ENCODE measurements around the gene CDCA3. TPM values are rescaled to one million over a fixed set of nuclear protein-coding genes. Genes with fewer than 3 reads are reported as not detected.

Gene CDCA3
- total and polyA plus RNA-seq, 2 of the 13 experiments (the other 11 are each of a cell fraction or from before 2014, with no cell fraction given), result 32.7 to 56.5 TPM

DNA sequence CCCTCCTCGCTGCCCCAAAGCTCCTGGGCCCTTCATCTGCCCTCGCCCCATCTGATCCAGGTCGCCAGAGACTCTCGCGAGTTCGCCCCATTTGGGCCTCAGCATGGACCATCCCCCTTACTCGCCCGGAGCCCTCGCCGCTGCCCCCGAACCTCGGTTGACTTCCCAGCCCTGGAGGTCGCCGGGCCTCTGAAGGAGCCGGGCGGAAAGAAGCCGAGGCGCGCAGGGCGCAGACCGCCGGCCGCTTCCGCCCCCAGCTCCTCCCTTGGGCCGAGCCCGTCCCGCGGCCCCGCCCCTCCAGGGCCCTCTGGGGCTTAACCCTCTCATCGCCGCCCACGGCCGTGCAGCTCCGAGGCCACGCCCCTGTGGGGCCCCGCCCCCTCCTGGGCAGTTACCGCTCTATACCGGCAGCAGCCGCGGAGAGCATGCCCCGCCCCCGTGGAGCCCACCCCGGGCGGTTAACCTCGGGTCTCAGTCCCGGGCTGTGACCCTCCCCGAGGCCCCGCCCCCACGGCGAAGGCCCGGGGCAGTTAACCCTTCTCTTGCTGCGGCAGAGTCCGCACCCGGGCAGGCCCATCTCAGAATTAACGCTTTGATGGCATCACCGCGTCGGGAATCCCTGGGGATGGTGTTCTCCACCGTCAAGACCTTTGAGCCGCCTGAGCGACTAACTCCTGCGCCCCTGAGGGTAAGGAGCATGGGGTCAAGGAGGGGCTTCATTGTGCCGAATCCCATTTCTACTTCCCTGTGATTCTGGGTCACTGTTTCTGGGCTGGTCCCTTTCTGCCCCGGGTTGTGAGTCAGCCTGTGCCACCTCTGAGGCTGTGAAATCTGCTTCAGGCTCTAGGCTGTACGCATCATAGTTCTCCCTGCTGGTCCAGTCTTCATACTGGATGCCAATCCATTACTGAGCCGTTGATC lies 22.3 kb upstream of the CDCA3 start, which contains the start of gene SPSB2 (continued):
- TF ChIP-seq, protein P1, sequence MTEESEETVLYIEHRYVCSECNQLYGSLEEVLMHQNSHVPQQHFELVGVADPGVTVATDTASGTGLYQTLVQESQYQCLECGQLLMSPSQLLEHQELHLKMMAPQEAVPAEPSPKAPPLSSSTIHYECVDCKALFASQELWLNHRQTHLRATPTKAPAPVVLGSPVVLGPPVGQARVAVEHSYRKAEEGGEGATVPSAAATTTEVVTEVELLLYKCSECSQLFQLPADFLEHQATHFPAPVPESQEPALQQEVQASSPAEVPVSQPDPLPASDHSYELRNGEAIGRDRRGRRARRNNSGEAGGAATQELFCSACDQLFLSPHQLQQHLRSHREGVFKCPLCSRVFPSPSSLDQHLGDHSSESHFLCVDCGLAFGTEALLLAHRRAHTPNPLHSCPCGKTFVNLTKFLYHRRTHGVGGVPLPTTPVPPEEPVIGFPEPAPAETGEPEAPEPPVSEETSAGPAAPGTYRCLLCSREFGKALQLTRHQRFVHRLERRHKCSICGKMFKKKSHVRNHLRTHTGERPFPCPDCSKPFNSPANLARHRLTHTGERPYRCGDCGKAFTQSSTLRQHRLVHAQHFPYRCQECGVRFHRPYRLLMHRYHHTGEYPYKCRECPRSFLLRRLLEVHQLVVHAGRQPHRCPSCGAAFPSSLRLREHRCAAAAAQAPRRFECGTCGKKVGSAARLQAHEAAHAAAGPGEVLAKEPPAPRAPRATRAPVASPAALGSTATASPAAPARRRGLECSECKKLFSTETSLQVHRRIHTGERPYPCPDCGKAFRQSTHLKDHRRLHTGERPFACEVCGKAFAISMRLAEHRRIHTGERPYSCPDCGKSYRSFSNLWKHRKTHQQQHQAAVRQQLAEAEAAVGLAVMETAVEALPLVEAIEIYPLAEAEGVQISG (CRISPR knock-in tag; IDR thresholded peaks at IDR 0.05), result peak; percentile 73; the same call in 1 of the 2 replicates
- 0 out of 2 replicates have a peak, but pooled peaks have one; percentile 54 for TF ChIP-seq KLF9 (CRISPR knock-in tag; IDR thresholded peaks at IDR 0.05; ENCODE audit: low read depth)
- peak; percentile 24; the same call in 1 of the 2 replicates for TF ChIP-seq ZNF792 (CRISPR knock-in tag; IDR thresholded peaks at IDR 0.05)
- TF ChIP-seq XRCC5 (optimal IDR thresholded peaks at IDR 0.05; ENCODE audit: low read length), result peak; percentile 64
- TF ChIP-seq MXI1 (IDR thresholded peaks at IDR 0.05; ENCODE audit: borderline replicate concordance, low read depth, low read length), result peak; percentile 86; the same call in 1 of the 3 replicates
- no peak; the same call in 1 of the 2 replicates for TF ChIP-seq ZNF891 (CRISPR knock-in tag; IDR thresholded peaks at IDR 0.05)
- TF ChIP-seq, protein P2, sequence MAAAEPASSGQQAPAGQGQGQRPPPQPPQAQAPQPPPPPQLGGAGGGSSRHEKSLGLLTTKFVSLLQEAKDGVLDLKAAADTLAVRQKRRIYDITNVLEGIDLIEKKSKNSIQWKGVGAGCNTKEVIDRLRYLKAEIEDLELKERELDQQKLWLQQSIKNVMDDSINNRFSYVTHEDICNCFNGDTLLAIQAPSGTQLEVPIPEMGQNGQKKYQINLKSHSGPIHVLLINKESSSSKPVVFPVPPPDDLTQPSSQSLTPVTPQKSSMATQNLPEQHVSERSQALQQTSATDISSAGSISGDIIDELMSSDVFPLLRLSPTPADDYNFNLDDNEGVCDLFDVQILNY (CRISPR knock-in tag; conservative IDR thresholded peaks at IDR 0.05), result no peak; the same call in 1 of the 2 replicates
- TF ChIP-seq, protein P3, sequence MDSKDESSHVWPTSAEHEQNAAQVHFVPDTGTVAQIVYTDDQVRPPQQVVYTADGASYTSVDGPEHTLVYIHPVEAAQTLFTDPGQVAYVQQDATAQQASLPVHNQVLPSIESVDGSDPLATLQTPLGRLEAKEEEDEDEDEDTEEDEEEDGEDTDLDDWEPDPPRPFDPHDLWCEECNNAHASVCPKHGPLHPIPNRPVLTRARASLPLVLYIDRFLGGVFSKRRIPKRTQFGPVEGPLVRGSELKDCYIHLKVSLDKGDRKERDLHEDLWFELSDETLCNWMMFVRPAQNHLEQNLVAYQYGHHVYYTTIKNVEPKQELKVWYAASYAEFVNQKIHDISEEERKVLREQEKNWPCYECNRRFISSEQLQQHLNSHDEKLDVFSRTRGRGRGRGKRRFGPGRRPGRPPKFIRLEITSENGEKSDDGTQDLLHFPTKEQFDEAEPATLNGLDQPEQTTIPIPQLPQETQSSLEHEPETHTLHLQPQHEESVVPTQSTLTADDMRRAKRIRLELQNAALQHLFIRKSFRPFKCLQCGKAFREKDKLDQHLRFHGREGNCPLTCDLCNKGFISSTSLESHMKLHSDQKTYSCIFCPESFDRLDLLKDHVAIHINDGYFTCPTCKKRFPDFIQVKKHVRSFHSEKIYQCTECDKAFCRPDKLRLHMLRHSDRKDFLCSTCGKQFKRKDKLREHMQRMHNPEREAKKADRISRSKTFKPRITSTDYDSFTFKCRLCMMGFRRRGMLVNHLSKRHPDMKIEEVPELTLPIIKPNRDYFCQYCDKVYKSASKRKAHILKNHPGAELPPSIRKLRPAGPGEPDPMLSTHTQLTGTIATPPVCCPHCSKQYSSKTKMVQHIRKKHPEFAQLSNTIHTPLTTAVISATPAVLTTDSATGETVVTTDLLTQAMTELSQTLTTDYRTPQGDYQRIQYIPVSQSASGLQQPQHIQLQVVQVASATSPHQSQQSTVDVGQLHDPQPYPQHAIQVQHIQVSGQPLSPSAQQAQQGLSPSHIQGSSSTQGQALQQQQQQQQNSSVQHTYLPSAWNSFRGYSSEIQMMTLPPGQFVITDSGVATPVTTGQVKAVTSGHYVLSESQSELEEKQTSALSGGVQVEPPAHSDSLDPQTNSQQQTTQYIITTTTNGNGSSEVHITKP (CRISPR knock-in tag; IDR thresholded peaks at IDR 0.05; ENCODE audit: low read depth), result peak; percentile 78; the same call in 1 of the 2 replicates
- peak; percentile 80 for TF ChIP-seq SP5 (CRISPR knock-in tag; IDR thresholded peaks at IDR 0.05; ENCODE audit: borderline replicate concordance, low read depth)
- TF ChIP-seq, protein P4, sequence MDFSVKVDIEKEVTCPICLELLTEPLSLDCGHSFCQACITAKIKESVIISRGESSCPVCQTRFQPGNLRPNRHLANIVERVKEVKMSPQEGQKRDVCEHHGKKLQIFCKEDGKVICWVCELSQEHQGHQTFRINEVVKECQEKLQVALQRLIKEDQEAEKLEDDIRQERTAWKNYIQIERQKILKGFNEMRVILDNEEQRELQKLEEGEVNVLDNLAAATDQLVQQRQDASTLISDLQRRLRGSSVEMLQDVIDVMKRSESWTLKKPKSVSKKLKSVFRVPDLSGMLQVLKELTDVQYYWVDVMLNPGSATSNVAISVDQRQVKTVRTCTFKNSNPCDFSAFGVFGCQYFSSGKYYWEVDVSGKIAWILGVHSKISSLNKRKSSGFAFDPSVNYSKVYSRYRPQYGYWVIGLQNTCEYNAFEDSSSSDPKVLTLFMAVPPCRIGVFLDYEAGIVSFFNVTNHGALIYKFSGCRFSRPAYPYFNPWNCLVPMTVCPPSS (IDR thresholded peaks at IDR 0.05), result no peak
- peak; percentile 26; the same call in 1 of the 2 replicates for TF ChIP-seq ZNF788 (CRISPR knock-in tag; IDR thresholded peaks at IDR 0.05; ENCODE audit: borderline replicate concordance)
- 0 out of 2 replicates have a peak, but pooled peaks have one; percentile 5 for TF ChIP-seq ZFP41 (CRISPR knock-in tag; IDR thresholded peaks at IDR 0.05; ENCODE audit: borderline replicate concordance)
- TF ChIP-seq ZNF557 (CRISPR knock-in tag; IDR thresholded peaks at IDR 0.05), result peak; percentile 38; the same call in 1 of the 2 replicates
- TF ChIP-seq, protein P5, sequence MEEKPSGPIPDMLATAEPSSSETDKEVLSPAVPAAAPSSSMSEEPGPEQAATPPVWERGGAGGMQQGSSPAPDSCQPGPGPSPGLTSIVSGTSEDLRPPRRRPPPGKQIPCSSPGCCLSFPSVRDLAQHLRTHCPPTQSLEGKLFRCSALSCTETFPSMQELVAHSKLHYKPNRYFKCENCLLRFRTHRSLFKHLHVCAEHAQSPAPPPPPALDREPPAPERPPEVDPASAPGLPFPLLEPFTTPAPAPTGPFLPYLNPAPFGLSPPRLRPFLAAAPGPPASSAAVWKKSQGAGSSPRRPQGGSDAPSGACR (CRISPR knock-in tag; IDR thresholded peaks at IDR 0.05), result peak; percentile 45; the same call in 1 of the 2 replicates
- peak; percentile 74; the same call in 1 of the 2 replicates for TF ChIP-seq ZNF607 (CRISPR knock-in tag; IDR thresholded peaks at IDR 0.05; ENCODE audit: borderline replicate concordance)
- TF ChIP-seq ZMYM3 (CRISPR knock-in tag; IDR thresholded peaks at IDR 0.05), result peak; percentile 55
- TF ChIP-seq GLI4 (CRISPR knock-in tag; IDR thresholded peaks at IDR 0.05; ENCODE audit: borderline replicate concordance), result peak; percentile 63; the same call in 1 of the 2 replicates
- TF ChIP-seq KLF16 (CRISPR knock-in tag; IDR thresholded peaks at IDR 0.05), result peak in 1 of 2 experiments; percentile 82; a peak in 2 of 4 replicates
- no peak for TF ChIP-seq TBP (CRISPR knock-in tag; IDR thresholded peaks at IDR 0.05)

All from HepG2 (cell line).